ENCODE data around the gene TYW1B.
"Not testable (repeated sequence)": the region's sequence is repeated elsewhere in the genome, so short reads cannot be mapped to it uniquely, and the experiment has no call there.

Gene TYW1B

GRCh38 chr7:72816370-72817157, 11.4 kb downstream of the TYW1B start:
- not testable (repeated sequence) for DNase-seq

GRCh38 chr7:72810437-72810836, 17.6 kb downstream of the TYW1B start:
- not testable (repeated sequence) for DNase-seq

- DNase-seq = not testable (repeated sequence)
Observed at GRCh38 chr7:72808511-72808910, 19.5 kb downstream of the TYW1B start.

- not testable (repeated sequence) for DNase-seq
Observed at GRCh38 chr7:72806851-72807250, 21.1 kb downstream of the TYW1B start.

GRCh38 chr7:72805526-72806494, 22.2 kb downstream of the TYW1B start:
- DNase-seq = no peak

GRCh38 chr7:72803778-72804177, 24.2 kb downstream of the TYW1B start:
- DNase-seq = not testable (repeated sequence)

GRCh38 chr7:72801564-72801963, 26.4 kb downstream of the TYW1B start:
- not testable (repeated sequence) for DNase-seq

- not testable (repeated sequence) for DNase-seq
Observed at GRCh38 chr7:72795401-72795800, 32.6 kb downstream of the TYW1B start.

GRCh38 chr7:72793791-72794190, 34.2 kb downstream of the TYW1B start:
- DNase-seq = no peak

- not testable (repeated sequence) for DNase-seq
Observed at GRCh38 chr7:72790698-72791060, 37.3 kb downstream of the TYW1B start.

GRCh38 chr7:72790048-72790697, 37.8 kb downstream of the TYW1B start:
- DNase-seq = not testable (repeated sequence)

- DNase-seq = no peak
Observed at GRCh38 chr7:72785166-72785955, 42.6 kb downstream of the TYW1B start.

- not testable (repeated sequence) for DNase-seq
Observed at GRCh38 chr7:72783601-72784370, 44.2 kb downstream of the TYW1B start.

GRCh38 chr7:72781631-72782030, 46.4 kb downstream of the TYW1B start:
- DNase-seq = no peak

GRCh38 chr7:72781161-72781560, 46.8 kb downstream of the TYW1B start:
- no peak for DNase-seq

GRCh38 chr7:72780289-72780894, 47.6 kb downstream of the TYW1B start:
- not testable (repeated sequence) for DNase-seq

GRCh38 chr7:72777167-72777566, 50.8 kb downstream of the TYW1B start:
- DNase-seq = not testable (repeated sequence)

- DNase-seq = not testable (repeated sequence)
Observed at GRCh38 chr7:72772627-72773026, 55.4 kb downstream of the TYW1B start.

GRCh38 chr7:72766994-72767393, 61.0 kb downstream of the TYW1B start:
- not testable (repeated sequence) for DNase-seq

- no peak for DNase-seq
Observed at GRCh38 chr7:72760602-72761001, 67.4 kb downstream of the TYW1B start.

GRCh38 chr7:72754312-72754711, 73.7 kb downstream of the TYW1B start:
- no peak for DNase-seq

Data from effector CD8-positive, alpha-beta T cell (primary cell).